HepG2 (cell line): ENCODE results near the gene VAC14. TPM values are rescaled to one million over a fixed set of nuclear protein-coding genes. Genes with fewer than 3 reads are reported as not detected.

Experiments used
- ARNT ChIP-seq: fragments of 450-650 bp; IDR thresholded peaks from 2 replicates; pipeline ENCODE4 v1.6.1; 2017
- ARNT2 ChIP-seq: sonication (generic); formaldehyde crosslinking; IDR thresholded peaks from 2 replicates; pipeline ENCODE4 v1.8.0; 2022; ENCODE audit warnings: mild to moderate bottlenecking, low read depth, missing genetic modification reagents, moderate library complexity
- FOSL1 ChIP-seq: sonication (generic); formaldehyde crosslinking; IDR thresholded peaks from 2 replicates; pipeline ENCODE4 v1.9.0; 2021; ENCODE audit warnings: missing genetic modification reagents, borderline replicate concordance
- MXD4 ChIP-seq: IDR thresholded peaks from 2 replicates; pipeline ENCODE4 v1.6.1; 2016; ENCODE audit warnings: mild to moderate bottlenecking, missing biosample characterization, missing genetic modification reagents
- MZF1 ChIP-seq: sonication (generic); formaldehyde crosslinking; IDR thresholded peaks from 2 replicates; pipeline ENCODE4 v1.8.1; 2023; ENCODE audit warnings: mild to moderate bottlenecking, missing genetic modification reagents, borderline replicate concordance
- REPIN1 ChIP-seq: sonication (generic); formaldehyde crosslinking; IDR thresholded peaks from 2 replicates; pipeline ENCODE4 v1.8.0; 2022; ENCODE audit warnings: missing genetic modification reagents, low read depth, mild to moderate bottlenecking, borderline replicate concordance
- SMC3 ChIP-seq: IDR thresholded peaks from 2 replicates; pipeline ENCODE4 v1.6.1; 2011; ENCODE audit warnings: low read length, improper control_type of control experiment
- SRY ChIP-seq: sonication (generic); formaldehyde crosslinking; IDR thresholded peaks from 2 replicates; pipeline ENCODE4 v1.8.0; 2022; ENCODE audit warnings: mild to moderate bottlenecking, missing genetic modification reagents
- ZMYM2 ChIP-seq: sonication (generic); formaldehyde crosslinking; IDR thresholded peaks from 2 replicates; pipeline ENCODE4 v1.8.0; 2022; ENCODE audit warnings: mild to moderate bottlenecking, missing genetic modification reagents
- ZNF124 ChIP-seq: sonication (generic); formaldehyde crosslinking; IDR thresholded peaks from 2 replicates; pipeline ENCODE4 v1.4.0; 2020; ENCODE audit warnings: missing genetic modification reagents
- ZNF652 ChIP-seq: IDR thresholded peaks from 2 replicates; pipeline ENCODE4 v1.6.1; 2016; ENCODE audit warnings: low read depth, borderline replicate concordance
- ZSCAN29 ChIP-seq: sonication (generic); formaldehyde crosslinking; conservative IDR thresholded peaks from 2 replicates; pipeline ENCODE4 v1.4.0; 2020; ENCODE audit warnings: mild to moderate bottlenecking, missing genetic modification reagents
- polyA plus RNA-seq, 8 experiments: library from polyadenylated mRNA; depleted of rRNA in 3 of 8; stranded (reverse) in 7 of 8; unstranded in 1 of 8; fragments of >200 nt; fragmentation: Illumina TruSeq in 4 of 8; extraction: Trizol in 4 of 8; gene quantifications; 2 replicates each; pipeline versions ENCODE4 v1.2.1 to v1.2.3, GENCODE V29; 2011 to 2016; ENCODE audit warnings: low read depth in 4 of 8, missing spikeins in 1 of 8, mixed read lengths in 1 of 8; ENCODE audit not compliant: insufficient read depth in 1 of 8
- total RNA-seq, 5 experiments: library from RNA; depleted of rRNA; stranded (reverse); fragments of >200 nt; fragmentation: Illumina TruSeq; extraction: Trizol; gene quantifications; 2 replicates each; pipeline ENCODE4 v1.2.3, GENCODE V29; 2016; ENCODE audit warnings: low read depth in 1 of 5
- TF ChIP-seq, protein P1 (sequence below): sonication (generic); formaldehyde crosslinking; IDR thresholded peaks from 2 replicates; pipeline ENCODE4 v1.4.0; 2020; ENCODE audit warnings: mild to moderate bottlenecking, missing genetic modification reagents
- TF ChIP-seq, protein P2 (sequence below): IDR thresholded peaks from 2 replicates; pipeline ENCODE4 v1.6.1; 2016; ENCODE audit warnings: low read depth, control low read depth
- TF ChIP-seq, protein P3 (sequence below): sonication (generic); formaldehyde crosslinking; IDR thresholded peaks from 2 replicates; pipeline ENCODE4 v1.4.0; 2020; ENCODE audit warnings: low read depth, mild to moderate bottlenecking, missing genetic modification reagents
- TF ChIP-seq, protein P4 (sequence below): sonication (generic); formaldehyde crosslinking; IDR thresholded peaks from 2 replicates; pipeline ENCODE4; 2020; ENCODE audit warnings: missing genetic modification reagents, mild to moderate bottlenecking, borderline replicate concordance
- TF ChIP-seq, protein P5 (sequence below): sonication (generic); formaldehyde crosslinking; IDR thresholded peaks from 2 replicates; pipeline ENCODE4 v1.5.1; 2020; ENCODE audit warnings: missing genetic modification reagents, mild to moderate bottlenecking, borderline replicate concordance
- TF ChIP-seq, protein P6 (sequence below): sonication (generic); formaldehyde crosslinking; IDR thresholded peaks from 2 replicates; pipeline ENCODE4 v1.8.0; 2022; ENCODE audit warnings: mild to moderate bottlenecking, missing genetic modification reagents, moderate library complexity
- TF ChIP-seq, protein P7 (sequence below): IDR thresholded peaks from 2 replicates; pipeline ENCODE4 v1.6.1; 2018; ENCODE audit warnings: missing genetic modification reagents

Gene VAC14
- total and polyA plus RNA-seq, 2 of the 13 experiments (the other 11 are each of a cell fraction or from before 2014, with no cell fraction given), result 23.5 to 24.6 TPM

DNA sequence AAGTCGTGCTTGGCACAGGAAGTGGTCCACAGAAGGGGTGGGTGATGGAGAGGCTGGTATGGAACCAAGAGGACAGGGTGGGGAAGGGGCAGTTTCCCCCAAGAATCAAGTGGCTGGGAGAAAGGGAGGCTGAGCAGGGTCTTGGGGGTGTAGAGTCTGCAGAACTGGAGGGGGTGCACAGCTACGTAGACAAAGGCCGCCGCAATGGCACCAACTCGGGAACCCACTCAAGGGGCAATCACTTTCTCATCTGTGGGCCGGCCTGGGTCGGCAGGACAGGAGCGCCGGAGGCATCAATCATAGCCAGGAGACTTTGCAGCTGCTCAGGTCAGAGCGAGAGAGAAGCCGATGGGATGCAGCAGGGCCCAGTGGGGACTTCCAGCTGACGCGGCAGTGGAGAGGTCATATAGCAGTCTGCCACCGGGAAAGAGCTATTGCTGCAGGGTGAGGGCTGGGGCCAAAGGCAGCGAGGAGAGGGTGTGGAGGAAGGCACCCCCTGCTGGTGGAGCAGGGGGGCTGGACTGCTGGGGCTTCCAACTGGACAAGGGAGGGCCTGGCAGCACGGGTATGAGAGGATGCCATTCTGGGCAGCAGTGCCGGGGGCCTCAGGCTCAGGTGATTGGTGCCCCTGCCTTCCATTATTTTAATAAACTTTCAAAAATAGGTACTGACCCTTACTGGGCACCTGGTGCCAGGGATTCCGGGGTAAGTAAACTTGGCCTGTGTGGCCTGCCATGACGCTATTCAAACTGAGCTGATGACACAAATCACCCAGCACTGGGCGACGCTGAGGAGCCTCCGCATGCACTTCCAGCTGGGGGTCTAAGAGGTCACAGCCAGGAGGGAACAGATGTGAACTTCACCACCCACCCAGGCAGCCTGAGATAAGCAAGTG, 62.6 kb downstream of the VAC14 start (continued):
- TF ChIP-seq, protein P1, sequence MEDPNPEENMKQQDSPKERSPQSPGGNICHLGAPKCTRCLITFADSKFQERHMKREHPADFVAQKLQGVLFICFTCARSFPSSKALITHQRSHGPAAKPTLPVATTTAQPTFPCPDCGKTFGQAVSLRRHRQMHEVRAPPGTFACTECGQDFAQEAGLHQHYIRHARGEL (CRISPR knock-in tag), result no peak
- TF ChIP-seq SRY (CRISPR knock-in tag) (no peak), ZMYM2 (no peak), MZF1 (CRISPR knock-in tag) (no peak), ARNT (no peak), ARNT2 (CRISPR knock-in tag) (no peak), FOSL1 (CRISPR knock-in tag) (no peak), ZSCAN29 (CRISPR knock-in tag) (no peak), ZNF652 (CRISPR knock-in tag) (no peak; the same call in 1 of the 2 replicates), ZNF124 (CRISPR knock-in tag) (peak; percentile 74; the same call in 1 of the 2 replicates), SMC3 (peak; percentile 84), MXD4 (CRISPR knock-in tag) (no peak), REPIN1 (no peak)
- TF ChIP-seq, protein P2, sequence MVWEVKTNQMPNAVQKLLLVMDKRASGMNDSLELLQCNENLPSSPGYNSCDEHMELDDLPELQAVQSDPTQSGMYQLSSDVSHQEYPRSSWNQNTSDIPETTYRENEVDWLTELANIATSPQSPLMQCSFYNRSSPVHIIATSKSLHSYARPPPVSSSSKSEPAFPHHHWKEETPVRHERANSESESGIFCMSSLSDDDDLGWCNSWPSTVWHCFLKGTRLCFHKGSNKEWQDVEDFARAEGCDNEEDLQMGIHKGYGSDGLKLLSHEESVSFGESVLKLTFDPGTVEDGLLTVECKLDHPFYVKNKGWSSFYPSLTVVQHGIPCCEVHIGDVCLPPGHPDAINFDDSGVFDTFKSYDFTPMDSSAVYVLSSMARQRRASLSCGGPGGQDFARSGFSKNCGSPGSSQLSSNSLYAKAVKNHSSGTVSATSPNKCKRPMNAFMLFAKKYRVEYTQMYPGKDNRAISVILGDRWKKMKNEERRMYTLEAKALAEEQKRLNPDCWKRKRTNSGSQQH (CRISPR knock-in tag), result no peak
- TF ChIP-seq, protein P3, sequence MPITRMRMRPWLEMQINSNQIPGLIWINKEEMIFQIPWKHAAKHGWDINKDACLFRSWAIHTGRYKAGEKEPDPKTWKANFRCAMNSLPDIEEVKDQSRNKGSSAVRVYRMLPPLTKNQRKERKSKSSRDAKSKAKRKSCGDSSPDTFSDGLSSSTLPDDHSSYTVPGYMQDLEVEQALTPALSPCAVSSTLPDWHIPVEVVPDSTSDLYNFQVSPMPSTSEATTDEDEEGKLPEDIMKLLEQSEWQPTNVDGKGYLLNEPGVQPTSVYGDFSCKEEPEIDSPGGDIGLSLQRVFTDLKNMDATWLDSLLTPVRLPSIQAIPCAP (CRISPR knock-in tag), result no peak
- TF ChIP-seq, protein P4, sequence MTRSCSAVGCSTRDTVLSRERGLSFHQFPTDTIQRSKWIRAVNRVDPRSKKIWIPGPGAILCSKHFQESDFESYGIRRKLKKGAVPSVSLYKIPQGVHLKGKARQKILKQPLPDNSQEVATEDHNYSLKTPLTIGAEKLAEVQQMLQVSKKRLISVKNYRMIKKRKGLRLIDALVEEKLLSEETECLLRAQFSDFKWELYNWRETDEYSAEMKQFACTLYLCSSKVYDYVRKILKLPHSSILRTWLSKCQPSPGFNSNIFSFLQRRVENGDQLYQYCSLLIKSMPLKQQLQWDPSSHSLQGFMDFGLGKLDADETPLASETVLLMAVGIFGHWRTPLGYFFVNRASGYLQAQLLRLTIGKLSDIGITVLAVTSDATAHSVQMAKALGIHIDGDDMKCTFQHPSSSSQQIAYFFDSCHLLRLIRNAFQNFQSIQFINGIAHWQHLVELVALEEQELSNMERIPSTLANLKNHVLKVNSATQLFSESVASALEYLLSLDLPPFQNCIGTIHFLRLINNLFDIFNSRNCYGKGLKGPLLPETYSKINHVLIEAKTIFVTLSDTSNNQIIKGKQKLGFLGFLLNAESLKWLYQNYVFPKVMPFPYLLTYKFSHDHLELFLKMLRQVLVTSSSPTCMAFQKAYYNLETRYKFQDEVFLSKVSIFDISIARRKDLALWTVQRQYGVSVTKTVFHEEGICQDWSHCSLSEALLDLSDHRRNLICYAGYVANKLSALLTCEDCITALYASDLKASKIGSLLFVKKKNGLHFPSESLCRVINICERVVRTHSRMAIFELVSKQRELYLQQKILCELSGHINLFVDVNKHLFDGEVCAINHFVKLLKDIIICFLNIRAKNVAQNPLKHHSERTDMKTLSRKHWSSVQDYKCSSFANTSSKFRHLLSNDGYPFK (CRISPR knock-in tag), result no peak
- TF ChIP-seq, protein P5, sequence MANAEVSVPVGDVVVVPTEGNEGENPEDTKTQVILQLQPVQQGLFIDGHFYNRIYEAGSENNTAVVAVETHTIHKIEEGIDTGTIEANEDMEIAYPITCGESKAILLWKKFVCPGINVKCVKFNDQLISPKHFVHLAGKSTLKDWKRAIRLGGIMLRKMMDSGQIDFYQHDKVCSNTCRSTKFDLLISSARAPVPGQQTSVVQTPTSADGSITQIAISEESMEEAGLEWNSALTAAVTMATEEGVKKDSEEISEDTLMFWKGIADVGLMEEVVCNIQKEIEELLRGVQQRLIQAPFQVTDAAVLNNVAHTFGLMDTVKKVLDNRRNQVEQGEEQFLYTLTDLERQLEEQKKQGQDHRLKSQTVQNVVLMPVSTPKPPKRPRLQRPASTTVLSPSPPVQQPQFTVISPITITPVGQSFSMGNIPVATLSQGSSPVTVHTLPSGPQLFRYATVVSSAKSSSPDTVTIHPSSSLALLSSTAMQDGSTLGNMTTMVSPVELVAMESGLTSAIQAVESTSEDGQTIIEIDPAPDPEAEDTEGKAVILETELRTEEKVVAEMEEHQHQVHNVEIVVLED, result no peak
- TF ChIP-seq, protein P6, sequence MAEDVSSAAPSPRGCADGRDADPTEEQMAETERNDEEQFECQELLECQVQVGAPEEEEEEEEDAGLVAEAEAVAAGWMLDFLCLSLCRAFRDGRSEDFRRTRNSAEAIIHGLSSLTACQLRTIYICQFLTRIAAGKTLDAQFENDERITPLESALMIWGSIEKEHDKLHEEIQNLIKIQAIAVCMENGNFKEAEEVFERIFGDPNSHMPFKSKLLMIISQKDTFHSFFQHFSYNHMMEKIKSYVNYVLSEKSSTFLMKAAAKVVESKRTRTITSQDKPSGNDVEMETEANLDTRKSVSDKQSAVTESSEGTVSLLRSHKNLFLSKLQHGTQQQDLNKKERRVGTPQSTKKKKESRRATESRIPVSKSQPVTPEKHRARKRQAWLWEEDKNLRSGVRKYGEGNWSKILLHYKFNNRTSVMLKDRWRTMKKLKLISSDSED (CRISPR knock-in tag), result no peak
- TF ChIP-seq, protein P7, sequence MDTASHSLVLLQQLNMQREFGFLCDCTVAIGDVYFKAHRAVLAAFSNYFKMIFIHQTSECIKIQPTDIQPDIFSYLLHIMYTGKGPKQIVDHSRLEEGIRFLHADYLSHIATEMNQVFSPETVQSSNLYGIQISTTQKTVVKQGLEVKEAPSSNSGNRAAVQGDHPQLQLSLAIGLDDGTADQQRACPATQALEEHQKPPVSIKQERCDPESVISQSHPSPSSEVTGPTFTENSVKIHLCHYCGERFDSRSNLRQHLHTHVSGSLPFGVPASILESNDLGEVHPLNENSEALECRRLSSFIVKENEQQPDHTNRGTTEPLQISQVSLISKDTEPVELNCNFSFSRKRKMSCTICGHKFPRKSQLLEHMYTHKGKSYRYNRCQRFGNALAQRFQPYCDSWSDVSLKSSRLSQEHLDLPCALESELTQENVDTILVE, result no peak
